ENCODE results near the gene HDLBP. TPM values are rescaled to one million over a fixed set of nuclear protein-coding genes. Genes with fewer than 3 reads are reported as not detected.
"Not testable (repeated sequence)": the region's sequence is repeated elsewhere in the genome, so short reads cannot be mapped to it uniquely, and the experiment has no call there.

The HDLBP gene
- total RNA-seq, 4 donors from 2014 or later, result 303 to 490 (median 435) TPM

DNA sequence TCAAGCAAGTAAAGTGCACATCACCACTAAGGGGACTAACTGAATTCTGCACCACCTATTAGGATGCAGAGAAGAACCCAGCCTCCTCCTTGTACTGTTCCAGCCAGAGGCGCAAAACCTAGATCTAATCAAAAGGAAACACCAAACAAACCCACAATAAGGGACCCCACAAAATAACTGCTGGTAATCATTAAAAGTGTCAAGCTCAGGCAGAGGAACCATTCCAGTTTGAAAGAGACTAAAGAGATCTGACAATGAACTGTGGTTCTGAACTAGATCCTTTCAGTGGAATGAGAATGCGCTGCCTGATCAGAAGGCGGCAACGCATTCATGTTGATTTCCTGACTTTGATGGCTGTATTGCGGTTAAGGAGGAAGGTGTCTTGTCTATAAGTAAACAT lies 16.8 kb downstream of the HDLBP start:
- Histone ChIP-seq H3K27ac (no peak overlapping the region), H3K4me3 (replicated peaks in 1 of 3) (no peak overlapping the region), H3K4me1 (peaks cover 7 to 19% of the 10 kb centered on the region in 2 donors), H3K9me3 (no peaks in the 10 kb centered on the region), H3K36me3 (no peaks in the 10 kb centered on the region), H3K27me3 (no peaks in the 10 kb centered on the region)
- WGBS, 2 donors, result 93 to 94% methylated on average over 5 of the region's 5 CpGs
- DNase-seq, result no peak
- TF ChIP-seq, protein P1, sequence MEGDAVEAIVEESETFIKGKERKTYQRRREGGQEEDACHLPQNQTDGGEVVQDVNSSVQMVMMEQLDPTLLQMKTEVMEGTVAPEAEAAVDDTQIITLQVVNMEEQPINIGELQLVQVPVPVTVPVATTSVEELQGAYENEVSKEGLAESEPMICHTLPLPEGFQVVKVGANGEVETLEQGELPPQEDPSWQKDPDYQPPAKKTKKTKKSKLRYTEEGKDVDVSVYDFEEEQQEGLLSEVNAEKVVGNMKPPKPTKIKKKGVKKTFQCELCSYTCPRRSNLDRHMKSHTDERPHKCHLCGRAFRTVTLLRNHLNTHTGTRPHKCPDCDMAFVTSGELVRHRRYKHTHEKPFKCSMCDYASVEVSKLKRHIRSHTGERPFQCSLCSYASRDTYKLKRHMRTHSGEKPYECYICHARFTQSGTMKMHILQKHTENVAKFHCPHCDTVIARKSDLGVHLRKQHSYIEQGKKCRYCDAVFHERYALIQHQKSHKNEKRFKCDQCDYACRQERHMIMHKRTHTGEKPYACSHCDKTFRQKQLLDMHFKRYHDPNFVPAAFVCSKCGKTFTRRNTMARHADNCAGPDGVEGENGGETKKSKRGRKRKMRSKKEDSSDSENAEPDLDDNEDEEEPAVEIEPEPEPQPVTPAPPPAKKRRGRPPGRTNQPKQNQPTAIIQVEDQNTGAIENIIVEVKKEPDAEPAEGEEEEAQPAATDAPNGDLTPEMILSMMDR (IDR thresholded peaks at IDR 0.05), result no peak
- no peak for TF ChIP-seq POLR2A (IDR thresholded peaks at IDR 0.05)
- intact Hi-C loops (cut with DNase I), result no loop called here

DNA sequence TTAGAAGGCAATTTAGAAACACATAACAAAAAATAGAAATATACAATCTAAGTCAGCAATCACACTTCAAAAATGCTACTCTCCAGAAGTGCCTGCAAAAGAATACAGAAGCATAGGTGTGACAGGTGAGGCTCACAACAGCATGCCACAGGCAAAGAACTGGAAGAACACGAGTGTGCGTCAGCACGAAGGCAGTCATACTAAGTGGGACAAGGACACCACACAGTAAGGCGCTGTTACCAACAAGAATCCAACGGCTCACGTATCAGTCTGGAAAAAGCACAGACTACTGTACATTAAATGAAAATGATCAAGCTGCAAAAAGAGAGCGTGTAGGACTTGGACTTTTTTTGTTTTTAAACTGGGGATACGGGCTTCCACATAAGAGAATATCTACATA lies 18.7 kb downstream of the HDLBP start:
- no peaks in the 10 kb centered on the region for H3K36me3 ChIP-seq
- H3K4me3 ChIP-seq (replicated peaks in 1 of 3), result no peak overlapping the region
- H3K27me3 ChIP-seq, result no peaks in the 10 kb centered on the region
- no peak overlapping the region for H3K27ac ChIP-seq
- intact Hi-C loops (cut with DNase I), result no loop called here
- TF ChIP-seq, protein P1 (IDR thresholded peaks at IDR 0.05), result no peak
- TF ChIP-seq POLR2A (IDR thresholded peaks at IDR 0.05), result no peak
- H3K9me3 ChIP-seq, result no peaks in the 10 kb centered on the region
- peaks cover 0 to 1% of the 10 kb centered on the region in 2 donors for H3K4me1 ChIP-seq
- WGBS, 2 donors, result 92 to 96% methylated on average over 8 of the region's 8 CpGs
- DNase-seq, result no peak

DNA sequence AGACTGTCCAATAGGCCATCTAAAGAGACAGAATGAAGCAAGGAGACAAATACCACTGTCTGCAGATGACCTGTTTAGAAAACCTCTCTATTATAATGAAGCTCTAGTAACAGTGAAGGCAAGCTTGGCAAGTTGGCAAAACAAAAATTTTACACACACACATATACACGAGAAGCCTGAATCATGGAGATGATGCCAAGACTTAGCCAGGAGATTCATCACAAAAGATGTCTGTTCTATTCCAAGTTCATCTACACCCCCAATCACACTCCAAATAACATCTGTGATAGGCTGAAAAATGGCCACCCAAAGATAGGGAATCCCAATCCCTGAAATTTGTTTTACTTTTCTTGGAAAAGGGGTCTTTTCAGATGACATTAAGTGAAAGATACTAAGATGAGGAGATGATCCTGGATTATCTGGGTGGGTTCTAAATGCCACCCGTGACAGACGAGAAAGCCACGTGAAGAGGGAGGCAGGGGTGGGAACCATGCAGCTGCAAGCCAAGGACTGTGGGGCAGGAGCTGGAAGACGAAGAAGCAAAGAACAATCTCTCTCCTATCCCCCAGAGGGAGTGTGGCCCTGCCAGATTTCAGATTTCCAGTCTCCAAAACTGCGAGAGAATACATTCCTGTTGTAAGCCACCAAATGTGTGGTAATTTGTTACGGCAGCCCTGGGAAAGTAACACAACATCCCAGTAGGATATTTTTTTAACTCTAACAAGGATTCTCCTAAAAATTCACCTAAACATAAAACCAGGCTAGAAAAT lies 20.0 kb downstream of the HDLBP start:
- no peak overlapping the region for H3K27ac ChIP-seq
- 81 to 93% methylated on average over 7 of the region's 7 CpGs for WGBS, 2 donors
- no peaks in the 10 kb centered on the region for H3K36me3 ChIP-seq
- intact Hi-C loops (cut with DNase I), result no loop called here
- DNase-seq, result no peak
- no peaks in the 10 kb centered on the region for H3K4me1 ChIP-seq
- no peaks in the 10 kb centered on the region for H3K9me3 ChIP-seq
- no peaks in the 10 kb centered on the region for H3K27me3 ChIP-seq
- H3K4me3 ChIP-seq (replicated peaks in 1 of 3), result no peak overlapping the region
- TF ChIP-seq, protein P1 (IDR thresholded peaks at IDR 0.05), result no peak
- TF ChIP-seq POLR2A (IDR thresholded peaks at IDR 0.05), result no peak

DNA sequence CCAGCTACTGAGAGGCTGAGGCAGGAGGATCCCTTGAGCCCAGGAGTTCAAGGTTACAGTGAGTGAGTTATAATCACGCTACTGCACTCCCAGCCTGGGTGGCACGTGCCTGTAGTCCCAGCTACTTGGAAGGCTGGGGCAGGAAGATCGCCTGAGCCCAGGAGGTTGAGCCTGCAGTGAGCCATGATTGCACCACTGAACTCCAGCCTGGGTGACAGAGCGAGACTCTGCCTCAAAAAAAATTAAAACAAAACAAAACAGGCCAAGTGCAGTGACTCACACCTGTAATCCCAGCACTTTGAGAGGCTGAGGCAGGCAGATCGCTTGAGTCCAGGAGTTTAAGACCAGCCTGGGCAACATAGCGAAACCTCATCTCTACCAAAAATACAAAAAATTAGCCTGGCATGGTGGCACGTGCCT lies 22.1 kb downstream of the HDLBP start:
- H3K27me3 ChIP-seq; intact Hi-C loops (cut with DNase I); DNase-seq; H3K27ac ChIP-seq; H3K36me3 ChIP-seq; H3K4me3 ChIP-seq (replicated peaks in 1 of 3); H3K9me3 ChIP-seq: not testable (repeated sequence)
- peaks cover 0 to 13% of the 10 kb centered on the region in 2 donors for H3K4me1 ChIP-seq
- 89 to 92% methylated on average over 7 of the region's 7 CpGs for WGBS, 2 donors

DNA sequence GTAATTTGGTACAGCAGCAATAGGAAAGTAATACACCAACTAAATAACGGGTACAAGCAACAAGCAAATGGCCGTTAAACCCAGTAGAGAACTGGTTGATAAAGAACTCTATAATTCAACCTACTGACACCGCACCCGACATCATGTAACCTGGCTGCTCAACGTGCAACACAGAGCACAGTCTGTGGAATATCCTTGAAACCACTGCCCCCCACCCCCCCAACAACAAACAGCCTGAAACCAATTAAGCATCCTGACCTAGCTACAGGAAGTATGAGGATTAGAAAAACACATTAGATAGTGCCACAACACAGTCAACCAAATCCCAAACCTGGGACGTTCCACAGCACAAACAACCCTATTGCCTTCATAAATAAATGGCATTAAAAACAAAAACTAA lies 23.5 kb downstream of the HDLBP start:
- Histone ChIP-seq H3K36me3 (no peaks in the 10 kb centered on the region), H3K27me3 (no peaks in the 10 kb centered on the region), H3K4me1 (peaks cover 0 to 13% of the 10 kb centered on the region in 2 donors), H3K27ac (no peak overlapping the region), H3K4me3 (replicated peaks in 1 of 3) (no peak overlapping the region), H3K9me3 (no peaks in the 10 kb centered on the region)
- no peak for DNase-seq
- WGBS, 2 donors, result 77 to 81% methylated on average over 6 of the region's 6 CpGs
- intact Hi-C loops (cut with DNase I), result no loop called here
- TF ChIP-seq, protein P1 (IDR thresholded peaks at IDR 0.05), result no peak
- TF ChIP-seq POLR2A (IDR thresholded peaks at IDR 0.05), result no peak
